GM18517 (cell line): ENCODE results near the gene AUTS2.
"Not testable (repeated sequence)": the region's sequence is repeated elsewhere in the genome, so short reads cannot be mapped to it uniquely, and the experiment has no call there.

Experiments used
- ATAC-seq: cut with Tn5 transposase; IDR thresholded peaks from one replicate; pipeline ENCODE4 v1.9.1; 2021; ENCODE audit warnings: mild to moderate bottlenecking, moderate library complexity; ENCODE audit not compliant: unreplicated experiment

Gene AUTS2

DNA sequence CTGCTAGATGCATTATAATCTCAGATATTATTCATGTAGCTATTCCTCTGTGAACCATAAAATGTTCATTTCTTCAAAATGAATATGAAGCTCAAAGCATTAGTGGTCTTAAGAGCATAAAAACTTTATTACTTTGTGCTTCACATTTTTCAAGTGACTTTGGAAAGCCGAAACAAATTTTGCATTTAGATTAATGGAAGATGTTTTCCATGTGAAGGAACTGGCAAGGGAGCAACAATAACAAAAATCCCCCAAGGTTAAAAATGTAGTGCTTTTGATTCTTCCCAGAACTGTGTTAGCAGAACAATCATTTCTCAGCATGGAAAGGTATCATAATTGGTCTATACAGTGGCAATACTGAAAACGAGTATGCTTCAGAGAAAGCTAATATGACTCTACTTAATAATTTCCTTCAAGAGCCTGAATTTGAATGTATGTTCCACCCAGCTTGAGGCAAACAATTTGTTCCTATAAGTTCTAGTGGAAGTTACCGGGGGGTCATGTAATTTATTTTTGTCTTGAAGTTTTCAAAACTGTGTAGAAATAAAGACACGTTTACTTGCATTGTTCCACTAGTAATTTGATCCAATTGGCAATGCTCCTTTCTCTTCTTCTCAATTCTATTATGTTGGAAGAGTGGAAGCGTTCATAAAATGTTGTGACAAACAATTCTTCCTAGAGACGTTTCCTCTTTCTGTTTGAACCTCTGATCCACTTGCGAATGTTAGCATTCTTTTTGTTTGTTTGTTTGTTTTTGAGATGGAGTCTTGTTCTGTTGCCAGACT, 665.4 kb downstream of the AUTS2 start:
- ATAC-seq, result no peak

DNA sequence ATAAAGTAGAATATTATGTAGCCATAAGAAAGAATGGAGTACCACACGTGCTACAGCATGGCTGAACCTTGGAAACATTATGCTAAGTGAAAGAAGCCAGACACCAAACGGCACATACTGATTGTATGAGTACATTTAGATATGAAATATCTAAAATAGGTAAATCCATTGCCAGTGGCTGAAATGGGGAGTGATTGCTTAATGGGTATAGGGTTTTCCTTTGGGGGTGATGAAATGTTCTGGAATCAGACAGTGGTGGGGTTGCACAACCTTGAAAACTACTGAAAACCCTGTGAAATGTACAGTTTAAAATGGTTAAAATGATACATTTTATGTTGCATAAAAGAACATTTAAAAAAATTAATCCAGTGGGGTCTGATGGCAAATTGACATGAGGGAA, 667.9 kb downstream of the AUTS2 start:
- ATAC-seq, result no peak

DNA sequence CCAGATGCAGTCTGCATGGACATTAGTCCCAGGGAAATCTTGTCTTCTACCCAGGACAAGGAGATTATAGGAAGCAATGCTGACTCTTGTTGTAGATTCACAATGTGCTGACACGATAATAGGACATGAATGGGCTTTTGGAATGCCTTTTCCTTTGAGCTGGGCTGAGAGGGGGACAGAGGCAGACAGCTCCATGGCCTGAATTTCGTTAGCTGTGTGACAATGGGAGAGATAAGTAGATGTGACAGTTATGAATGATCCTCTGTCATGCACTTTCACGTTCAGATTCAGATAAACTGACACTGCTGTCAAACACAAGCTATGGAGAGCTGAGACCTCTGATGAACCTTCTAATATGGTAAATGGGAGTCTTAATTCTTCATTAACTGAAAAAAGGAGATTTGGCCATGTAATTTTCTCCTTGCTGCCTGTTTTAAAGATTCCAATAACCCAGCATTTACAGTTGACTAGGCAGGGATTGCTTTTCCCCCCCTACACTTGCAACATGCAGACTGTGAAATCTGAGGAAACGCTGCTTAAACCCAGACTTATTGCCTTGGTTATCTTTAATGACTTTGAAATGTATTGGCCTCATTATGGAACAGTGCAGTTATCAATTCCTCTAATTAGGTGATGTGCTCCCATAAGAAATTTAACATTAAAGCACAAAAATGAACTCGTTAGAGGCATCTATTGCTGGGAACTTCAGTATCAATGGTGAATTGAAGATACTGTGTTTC, 669.3 kb downstream of the AUTS2 start:
- ATAC-seq, result no peak

DNA sequence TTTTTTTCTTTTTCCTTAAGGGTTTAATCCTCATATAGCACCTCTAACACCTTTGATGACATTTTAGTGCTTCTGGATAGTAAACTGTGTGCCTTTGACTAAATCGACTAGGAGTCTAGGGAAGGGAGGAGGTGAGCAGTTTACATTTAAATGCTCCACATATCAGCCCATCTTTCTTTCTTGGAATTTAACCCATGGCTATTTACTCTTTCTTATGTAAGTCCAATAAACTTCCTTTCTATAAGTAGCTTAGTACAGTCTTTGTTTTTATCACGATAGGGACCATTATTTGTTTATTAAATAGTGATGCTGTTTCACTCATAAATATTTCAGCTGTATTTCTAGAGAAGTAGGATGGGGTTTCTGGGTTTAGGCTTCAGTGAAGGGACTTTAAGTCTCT, 669.9 kb downstream of the AUTS2 start:
- ATAC-seq, result no peak

DNA sequence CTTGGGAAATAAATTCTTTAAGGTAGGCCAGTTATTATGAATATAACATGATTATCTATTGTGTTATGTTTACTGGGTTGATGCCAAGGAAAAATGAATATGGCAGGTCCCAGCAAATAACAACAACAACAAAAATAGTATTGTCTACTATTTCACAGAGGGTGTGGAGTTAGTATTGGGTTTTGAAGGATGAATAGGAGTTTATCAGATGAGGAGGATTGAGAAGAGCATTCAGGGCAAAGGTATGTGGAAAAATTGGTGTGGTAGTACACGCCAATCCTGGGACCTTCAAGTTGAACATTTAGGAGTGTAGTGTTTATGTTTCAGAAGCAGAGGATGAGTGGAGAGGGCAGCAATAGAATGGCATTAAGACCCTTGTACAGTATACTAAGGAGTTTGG, 671.9 kb downstream of the AUTS2 start:
- ATAC-seq, result no peak

DNA sequence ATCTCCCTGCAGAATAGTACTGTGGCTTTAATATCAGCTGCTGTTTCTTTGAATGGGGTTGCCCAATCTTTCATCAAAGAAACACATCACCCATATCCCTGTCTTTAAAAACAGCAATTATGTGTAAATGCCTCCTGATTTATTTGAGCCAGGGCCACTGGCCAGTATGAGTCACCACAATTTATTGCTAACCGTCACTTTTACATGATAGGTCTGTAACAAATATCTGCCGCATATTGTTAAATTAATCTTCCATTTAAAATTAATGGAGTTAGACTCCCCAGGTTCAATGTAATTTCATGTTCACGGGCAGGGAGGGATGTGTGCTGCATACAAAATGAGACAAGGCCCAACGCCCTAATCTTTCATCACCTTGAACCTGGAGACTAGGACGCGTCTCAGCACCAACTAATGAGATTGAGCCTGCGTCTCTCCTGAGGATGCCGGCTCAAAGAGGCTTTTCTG, 673.4 kb downstream of the AUTS2 start:
- ATAC-seq, result no peak

DNA sequence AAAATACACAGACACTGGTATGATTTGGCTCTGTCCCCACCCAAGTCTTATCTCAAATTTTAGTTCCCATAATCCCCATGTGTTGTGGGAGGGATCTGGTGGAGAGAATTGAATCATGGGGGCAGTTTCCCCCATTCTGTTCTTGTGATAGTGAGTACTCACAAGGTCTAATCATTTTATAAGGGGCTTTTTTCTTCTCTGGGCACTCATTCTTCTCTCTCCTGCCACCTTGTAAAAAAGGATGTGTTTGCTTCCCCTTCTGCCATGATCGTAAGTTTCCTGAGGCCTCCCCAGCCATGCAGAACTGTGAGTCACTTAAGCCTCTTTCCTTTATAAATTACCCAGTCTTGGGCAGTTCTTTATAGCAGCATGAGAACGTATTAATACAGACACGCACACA, 677.3 kb downstream of the AUTS2 start:
- not testable (repeated sequence) for ATAC-seq

DNA sequence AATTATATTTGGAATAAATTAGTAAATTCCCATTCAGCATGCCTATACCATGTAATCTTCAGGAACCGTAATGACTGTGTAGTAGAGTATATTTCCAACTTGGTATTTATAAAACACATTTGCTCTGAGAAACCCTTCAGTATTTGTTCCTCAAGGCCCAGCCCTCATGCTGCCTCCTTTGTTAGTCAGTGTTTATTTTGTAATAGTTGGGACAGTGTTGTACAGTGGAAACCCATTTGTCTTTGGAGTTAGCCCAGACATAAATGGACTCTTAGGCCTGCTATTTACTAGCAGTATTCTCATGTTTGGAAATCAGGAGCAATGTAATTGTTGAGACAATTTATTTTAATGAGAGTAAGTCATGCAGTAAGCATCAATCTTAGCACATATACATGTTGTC, 686.9 kb downstream of the AUTS2 start:
- ATAC-seq, result no peak

DNA sequence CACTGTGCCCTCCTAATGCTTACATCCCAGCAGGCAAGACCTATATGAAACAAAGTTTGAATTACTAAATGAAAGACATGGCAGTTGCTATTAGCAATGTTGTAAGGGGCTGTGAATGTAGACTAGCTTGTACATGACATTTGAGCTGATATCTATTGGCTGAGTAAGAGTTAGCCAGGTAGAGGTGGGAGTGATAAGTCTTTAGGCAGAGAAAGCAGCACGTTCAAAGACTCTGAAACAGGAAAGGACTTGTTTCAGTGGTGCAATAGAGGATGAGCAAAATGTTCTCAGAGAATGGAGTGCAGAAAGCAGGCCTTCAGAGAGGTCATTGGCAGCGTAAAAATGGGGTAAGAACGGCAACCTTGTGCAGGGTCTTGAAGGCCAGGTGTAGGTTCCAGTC, 687.6 kb downstream of the AUTS2 start:
- ATAC-seq, result no peak

DNA sequence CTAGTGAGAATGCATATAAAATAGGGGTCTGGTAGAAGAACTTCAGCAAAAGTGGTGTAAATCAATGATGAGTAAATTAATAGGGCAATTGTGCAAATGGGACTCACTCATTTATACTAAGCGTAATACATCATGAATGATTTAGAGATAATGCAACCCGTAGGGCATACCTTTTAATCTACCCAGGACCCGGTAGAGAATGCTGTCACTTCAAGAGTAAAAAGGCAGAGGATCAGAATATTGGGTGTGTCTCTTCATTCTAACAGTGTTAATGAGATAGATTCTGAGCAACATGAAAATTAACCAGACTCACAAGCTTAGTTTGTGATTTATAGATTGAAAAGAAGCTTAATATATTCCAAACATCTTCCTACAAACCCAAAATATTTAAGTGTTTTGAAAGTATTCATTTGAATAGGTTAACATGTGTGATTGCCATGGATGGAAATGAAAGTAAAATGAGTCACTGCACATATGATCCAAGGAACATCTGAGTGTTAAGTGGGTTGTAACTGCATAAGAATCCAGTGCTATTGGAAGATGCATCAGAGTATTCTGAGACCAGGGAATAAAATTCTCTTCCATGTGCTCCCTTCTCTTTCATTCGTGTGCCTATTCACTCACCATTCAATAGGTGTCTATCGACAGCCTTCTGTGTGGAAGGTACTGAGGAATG, 690.6 kb downstream of the AUTS2 start:
- no peak for ATAC-seq

DNA sequence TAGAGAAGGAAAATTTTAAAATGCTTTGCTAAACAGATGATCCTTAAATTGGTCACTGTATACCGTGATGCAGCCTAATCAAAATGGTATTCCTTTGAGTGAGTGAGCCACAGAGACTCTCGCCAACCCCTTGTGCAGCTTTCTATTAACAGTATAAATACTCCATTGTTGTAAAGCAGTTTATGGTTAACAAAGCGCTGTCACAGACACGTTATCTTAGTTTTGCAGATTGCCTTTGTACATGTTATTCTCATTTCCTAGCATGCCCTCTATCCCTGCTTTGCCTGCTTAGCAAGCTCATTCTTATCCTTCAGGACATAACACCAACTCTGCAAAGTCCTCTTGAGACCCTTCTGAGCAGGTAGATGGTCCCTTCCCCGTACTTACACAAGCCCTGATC, 694.4 kb downstream of the AUTS2 start:
- ATAC-seq, result no peak

DNA sequence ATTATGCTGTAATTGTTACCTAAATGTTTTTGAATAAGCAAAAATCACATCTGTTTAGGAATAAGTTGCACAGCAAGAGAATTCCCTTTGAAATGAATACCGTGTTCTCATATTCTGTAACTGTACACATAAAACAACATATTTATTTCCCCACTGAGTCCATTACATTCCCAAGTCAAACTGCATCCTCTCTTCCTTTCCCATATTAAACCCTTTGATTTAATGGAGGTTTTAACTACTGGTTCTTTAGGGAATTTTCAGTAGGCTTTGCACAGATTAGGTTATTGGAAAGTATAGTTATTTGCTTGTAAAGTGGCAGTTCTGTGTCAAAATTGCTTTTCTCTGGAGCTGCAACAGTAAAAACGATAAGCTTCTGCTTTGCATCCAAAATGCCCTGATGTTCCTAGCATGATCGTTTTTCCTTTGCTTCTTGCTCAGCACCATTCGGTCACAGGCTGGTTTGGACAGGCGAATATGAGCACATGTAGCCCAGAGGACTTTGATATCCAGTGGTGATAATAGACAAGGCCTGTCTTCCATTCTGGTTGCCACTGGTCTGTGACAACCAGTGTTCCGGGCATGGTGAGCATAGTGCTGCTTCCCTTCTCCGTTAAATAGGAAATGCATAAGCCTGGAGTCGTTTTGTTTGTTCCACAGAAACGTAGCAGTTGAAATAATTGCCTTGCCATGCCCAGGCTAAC, 696.1 kb downstream of the AUTS2 start:
- ATAC-seq, result no peak

DNA sequence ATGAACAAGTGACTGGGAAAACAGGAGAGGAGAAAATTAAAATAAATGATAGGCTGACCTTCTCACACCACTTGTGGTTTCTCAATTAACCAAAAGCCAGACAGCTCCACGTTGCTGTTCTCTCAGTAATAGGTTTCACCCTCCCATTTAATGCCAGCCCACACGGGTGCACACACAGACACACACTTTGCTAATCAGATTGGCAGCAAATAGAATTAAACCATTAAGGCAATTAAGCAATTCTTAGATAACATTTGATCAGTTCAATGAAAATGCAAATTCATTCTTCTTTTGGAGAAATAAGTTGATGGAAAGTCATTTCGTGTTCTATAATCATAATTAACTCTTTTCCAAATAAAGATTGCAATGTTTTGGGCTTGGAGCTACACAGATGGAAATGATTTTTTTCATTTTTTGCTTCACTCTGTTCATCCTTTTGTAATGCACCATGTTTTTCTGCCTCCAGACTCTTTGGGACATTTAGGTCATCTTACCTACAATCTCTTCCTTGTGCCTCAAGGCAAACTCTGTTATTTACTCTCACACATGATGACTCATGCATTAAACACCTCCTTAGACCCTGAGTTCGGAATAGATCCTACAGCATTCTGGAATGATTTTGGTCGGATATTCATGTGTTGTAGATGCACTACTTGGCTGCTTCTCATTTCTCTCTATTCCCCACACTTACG, 700.7 kb downstream of the AUTS2 start:
- ATAC-seq, result no peak

DNA sequence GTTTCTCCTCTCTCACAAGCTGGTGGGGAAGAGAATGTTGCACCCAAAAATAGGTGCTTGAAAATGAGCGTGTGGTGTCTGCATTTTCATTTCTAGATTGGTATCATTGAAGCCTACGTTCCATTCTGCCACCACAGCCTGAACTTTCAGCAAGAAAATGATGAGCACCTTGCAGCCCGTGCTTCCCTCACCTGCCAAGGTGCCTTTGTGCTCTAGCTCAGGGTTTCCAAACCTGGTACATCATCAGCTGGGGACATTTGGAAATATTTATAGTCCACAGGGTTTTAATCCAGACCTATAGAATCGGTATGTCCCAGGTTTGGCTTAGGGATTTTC, 701.2 kb downstream of the AUTS2 start:
- ATAC-seq, result no peak

DNA sequence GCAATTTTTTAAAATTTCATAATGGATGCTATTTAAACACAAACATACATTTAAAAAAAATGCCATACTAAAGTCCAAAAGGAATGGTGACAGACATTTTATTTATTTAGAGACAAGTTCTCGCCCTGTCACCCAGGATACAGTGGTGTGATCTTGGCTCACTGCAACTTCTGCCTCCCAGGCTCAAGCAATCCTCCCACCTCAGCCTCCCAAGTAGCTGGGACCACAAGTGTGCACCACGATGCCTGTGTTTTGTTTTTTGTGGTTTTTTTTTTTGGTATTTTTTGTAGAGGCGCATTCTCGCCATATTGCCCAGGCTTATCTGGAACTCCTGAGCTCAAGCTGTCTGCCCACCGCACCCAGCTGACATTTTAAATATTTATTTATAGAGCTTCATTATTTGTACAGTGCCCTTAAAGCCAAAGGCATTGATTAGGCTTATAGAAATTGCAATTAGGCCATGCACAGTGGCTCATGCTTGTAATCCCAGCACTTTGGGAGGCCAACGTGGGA, 703.5 kb downstream of the AUTS2 start:
- ATAC-seq, result no peak

DNA sequence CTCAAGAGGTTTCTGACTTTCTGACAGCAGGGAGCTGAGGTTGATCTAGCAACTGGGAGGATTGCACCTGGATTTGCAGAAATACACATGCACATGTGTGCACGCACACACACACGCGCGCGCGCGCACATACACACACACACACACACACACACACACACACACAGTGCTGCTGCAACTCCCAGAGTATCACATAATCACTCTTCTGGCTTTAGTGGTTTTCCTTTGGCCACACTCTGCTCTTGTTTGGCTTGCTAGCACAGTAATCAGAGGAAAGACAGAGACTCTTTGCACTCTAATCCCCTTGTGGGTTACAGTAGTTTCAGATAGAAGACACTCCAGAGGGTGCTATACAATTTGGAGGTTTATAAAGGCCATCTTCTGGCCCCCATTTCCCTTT, 705.0 kb downstream of the AUTS2 start:
- ATAC-seq, result no peak

DNA sequence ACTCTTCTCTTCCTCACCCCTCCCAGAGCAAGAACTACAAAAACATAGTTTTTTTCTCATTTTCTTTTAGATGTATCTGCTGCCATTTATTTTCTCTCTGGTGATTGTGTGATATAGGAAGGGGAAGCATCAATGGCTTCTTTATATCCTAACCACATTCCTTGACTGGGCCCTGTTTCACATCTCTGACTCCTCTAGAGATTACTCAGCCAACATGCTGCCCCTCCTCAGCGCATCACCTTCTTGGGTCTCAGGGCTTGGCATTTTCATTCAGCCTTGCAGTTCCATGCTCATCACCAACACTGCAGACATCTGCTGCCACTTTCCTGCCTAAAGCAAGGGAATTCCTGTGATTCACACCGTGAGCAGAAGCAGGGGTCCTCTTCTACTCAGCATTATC, 705.5 kb downstream of the AUTS2 start:
- no peak for ATAC-seq

DNA sequence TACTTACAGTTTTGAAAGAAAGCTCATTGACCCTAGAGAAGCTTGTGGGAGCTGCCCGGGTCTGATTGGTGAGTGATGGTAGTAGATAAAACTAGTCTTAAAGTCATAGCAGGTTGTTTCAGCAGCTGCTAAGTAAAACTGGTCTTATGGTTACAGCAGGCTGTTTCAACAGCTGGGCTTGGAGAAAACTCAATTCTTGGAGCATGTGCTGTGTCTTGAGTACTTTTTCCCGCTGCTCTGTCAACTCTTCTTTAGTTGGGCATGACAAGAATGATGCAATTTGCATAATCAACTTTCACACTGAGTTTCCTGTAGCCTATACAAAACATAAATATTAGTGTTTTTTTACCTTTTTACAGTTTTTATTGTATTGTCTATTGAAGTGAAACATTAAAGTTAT, 707.9 kb downstream of the AUTS2 start:
- ATAC-seq, result no peak

DNA sequence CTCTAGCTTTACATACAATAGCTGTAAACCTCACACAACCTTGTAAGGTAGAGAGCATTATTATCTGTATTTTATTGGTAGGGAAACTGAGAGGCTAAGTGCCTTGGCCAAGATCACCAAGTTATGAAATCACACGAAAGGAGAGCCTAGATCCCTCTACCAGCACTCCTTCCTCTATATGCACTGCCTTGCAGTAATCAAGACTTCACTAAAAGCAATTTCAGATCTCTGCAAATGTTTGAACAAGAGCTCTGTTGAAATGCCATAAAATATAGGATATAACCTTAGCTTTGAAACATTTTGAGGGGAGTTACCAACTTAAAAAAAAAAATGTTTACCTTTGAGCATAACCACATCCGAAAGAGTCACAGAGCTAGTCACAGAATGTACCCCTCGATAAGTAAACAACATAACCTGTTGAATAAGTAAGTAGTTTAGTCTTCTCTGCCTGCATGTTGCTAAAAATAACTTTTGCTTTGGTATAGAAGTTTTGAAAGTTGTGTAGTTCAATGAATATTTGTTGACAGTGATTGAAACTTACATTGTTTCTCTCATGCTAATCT, 709.4 kb downstream of the AUTS2 start:
- ATAC-seq, result no peak

DNA sequence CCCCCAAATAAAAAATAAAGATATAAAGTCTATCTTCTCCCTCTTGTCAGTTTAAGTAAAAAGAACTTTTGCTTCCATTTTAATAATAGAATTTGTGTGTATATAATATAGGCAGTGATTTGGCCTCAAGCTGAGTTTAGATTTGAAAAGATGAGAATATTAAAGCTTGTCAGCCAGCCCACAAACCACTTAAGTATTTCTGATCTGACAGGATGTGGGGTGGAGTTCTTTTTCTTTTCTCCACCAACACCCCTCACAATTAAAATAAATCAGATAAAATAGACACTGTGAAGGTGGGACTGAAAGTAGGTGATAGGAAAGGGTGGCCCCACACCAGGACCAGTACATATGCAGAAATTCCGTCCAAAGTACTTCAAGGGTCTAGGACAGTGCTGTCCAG, 714.1 kb downstream of the AUTS2 start:
- ATAC-seq, result no peak
